Measurements from ENCODE around the gene CACNA1G.
A peak's percentile ranks its signal among the peaks of the same experiment; 100 is the strongest.

CACNA1G gene

DNA sequence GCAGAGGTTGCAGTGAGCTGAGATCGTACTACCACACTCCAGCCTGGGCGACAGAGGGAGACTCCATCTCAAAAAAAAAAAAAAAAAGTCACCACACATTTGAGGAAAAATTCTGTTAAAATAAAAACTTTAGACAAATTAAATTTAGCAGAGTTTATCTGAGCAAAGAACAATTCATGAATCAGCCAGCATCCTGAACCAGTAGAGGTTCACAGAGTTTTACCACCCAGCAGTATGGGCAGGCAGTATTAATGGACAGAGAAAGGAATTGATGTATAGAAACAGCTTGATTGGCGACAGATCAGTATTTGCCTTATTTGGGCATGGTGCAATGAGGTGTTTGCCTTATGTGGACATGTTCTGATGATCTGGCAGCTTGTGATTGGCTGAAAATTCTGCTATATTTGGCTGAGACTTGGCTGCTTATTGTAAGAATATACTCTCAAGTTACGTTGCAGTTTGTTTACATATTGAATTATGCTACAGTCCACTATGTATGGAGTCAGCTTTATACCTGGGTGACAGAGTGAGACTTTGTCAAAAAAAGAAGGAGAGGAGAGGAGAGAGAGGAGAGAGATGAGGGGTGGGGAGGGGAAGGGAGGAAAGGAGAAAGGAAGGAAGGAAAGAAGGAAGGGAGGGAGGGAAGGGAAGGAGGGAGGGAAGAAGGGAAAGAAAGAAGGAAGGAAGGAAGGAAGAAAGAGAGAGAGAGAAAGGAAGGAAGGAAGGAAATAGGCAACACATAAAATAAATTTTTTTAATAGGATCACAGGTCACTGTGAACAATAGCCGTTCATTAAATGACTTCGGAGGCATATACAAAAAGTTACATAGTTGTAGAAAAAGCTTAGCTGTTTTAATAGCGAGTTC, 88.8 kb downstream of the CACNA1G start:
- no peak for DNase-seq (ENCODE audit: low spot score)
- peaks cover 0 to 8% (median 0%) of the 10 kb centered on the region in 3 experiments for H3K27me3 ChIP-seq (ENCODE audit: control insufficient read depth in 3 of 3, insufficient read depth in 3 of 3, low read depth in 1 of 3, low read length in 3 of 3)
- no peak overlapping the region for H3K18ac ChIP-seq (ENCODE audit: low read length)
- no peak overlapping the region for H4K91ac ChIP-seq (ENCODE audit: low read depth, low read length, poor library complexity)
- no peak overlapping the region for H3K4ac ChIP-seq (ENCODE audit: low read length)
- H3K79me1 ChIP-seq (ENCODE audit: low read depth, low read length) = no peaks in the 10 kb centered on the region
- H3K9me3 ChIP-seq (replicated peaks in 1 of 2; ENCODE audit: control insufficient read depth in 2 of 2, insufficient read depth in 1 of 2, low read depth in 1 of 2, low read length in 2 of 2) = peaks cover 0 to 2% of the 10 kb centered on the region in 2 donors
- no peaks in the 10 kb centered on the region for H3K4me1 ChIP-seq (ENCODE audit: control insufficient read depth in 2 of 2, insufficient read depth in 1 of 2, low read depth in 1 of 2, low read length in 2 of 2)
- H4K8ac ChIP-seq (ENCODE audit: low read depth, low read length) = no peak overlapping the region
- H2AFZ ChIP-seq (ENCODE audit: low read length) = no peak overlapping the region
- H3K27ac ChIP-seq (replicated peaks; ENCODE audit: low read length) = no peak overlapping the region
- H2BK120ac ChIP-seq (ENCODE audit: low read depth, low read length) = no peak overlapping the region
- no peak overlapping the region for H2AK5ac ChIP-seq (ENCODE audit: low read depth, low read length)
- no peak overlapping the region for H3K14ac ChIP-seq (ENCODE audit: low read length)
- no peak overlapping the region for H3K4me3 ChIP-seq (ENCODE audit: low read length in 2 of 2)
- H2BK5ac ChIP-seq (ENCODE audit: low read length) = no peak overlapping the region
- WGBS, 2 donors (ENCODE audit: extremely low coverage in 2 of 2, insufficient read length in 2 of 2, insufficient replicate concordance in 1 of 2) = no CpG with 5 or more reads among the region's 7 CpGs
- no peaks in the 10 kb centered on the region for H3K36me3 ChIP-seq (replicated peaks in 1 of 2; ENCODE audit: control insufficient read depth in 2 of 2, insufficient read depth in 2 of 2, low read length in 2 of 2)
- H3K23ac ChIP-seq (ENCODE audit: low read depth, low read length, poor library complexity) = no peak overlapping the region
- no peak overlapping the region for H3K4me2 ChIP-seq (ENCODE audit: insufficient read depth, low read length, poor library complexity, severe bottlenecking)
- no peak overlapping the region for H3K9ac ChIP-seq (ENCODE audit: low read depth, low read length, poor library complexity)
- H2BK15ac ChIP-seq (ENCODE audit: low read length) = no peak overlapping the region
- H2BK12ac ChIP-seq (ENCODE audit: low read length) = no peak overlapping the region

DNA sequence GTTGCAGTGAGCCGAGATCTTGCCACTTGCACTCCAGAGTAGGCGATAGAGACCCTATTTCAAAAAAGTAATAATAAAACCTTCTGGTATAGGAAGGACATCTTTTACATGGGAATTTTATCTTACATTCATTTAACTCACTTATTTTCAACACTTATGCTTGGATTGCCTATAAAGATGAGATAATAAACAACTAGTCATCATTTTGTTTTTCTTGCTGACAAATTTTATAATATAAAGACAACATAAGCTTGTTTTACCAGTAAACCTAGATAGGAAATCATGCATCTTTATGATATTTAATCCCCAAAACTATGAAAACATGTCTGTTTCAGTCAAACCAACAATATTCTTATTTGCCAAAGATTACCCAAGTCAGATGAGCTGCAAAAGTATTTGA, 91.1 kb downstream of the CACNA1G start:
- Histone ChIP-seq H3K4ac (ENCODE audit: low read length) (no peak overlapping the region), H3K27me3 (ENCODE audit: control insufficient read depth in 3 of 3, insufficient read depth in 3 of 3, low read depth in 1 of 3, low read length in 3 of 3) (peaks cover 0 to 5% (median 0%) of the 10 kb centered on the region in 3 experiments), H3K9me3 (replicated peaks in 1 of 2; ENCODE audit: control insufficient read depth in 2 of 2, insufficient read depth in 1 of 2, low read depth in 1 of 2, low read length in 2 of 2) (peaks cover 0 to 2% of the 10 kb centered on the region in 2 donors), H2BK120ac (ENCODE audit: low read depth, low read length) (no peak overlapping the region), H3K9ac (ENCODE audit: low read depth, low read length, poor library complexity) (no peak overlapping the region), H3K14ac (ENCODE audit: low read length) (no peak overlapping the region), H3K79me1 (ENCODE audit: low read depth, low read length) (no peaks in the 10 kb centered on the region), H2AFZ (ENCODE audit: low read length) (no peak overlapping the region), H2BK5ac (ENCODE audit: low read length) (no peak overlapping the region), H3K4me3 (ENCODE audit: low read length in 2 of 2) (no peak overlapping the region), H3K27ac (replicated peaks; ENCODE audit: low read length) (no peak overlapping the region), H3K18ac (ENCODE audit: low read length) (no peak overlapping the region), H2BK15ac (ENCODE audit: low read length) (no peak overlapping the region), H3K36me3 (replicated peaks in 1 of 2; ENCODE audit: control insufficient read depth in 2 of 2, insufficient read depth in 2 of 2, low read length in 2 of 2) (no peaks in the 10 kb centered on the region), H4K8ac (ENCODE audit: low read depth, low read length) (no peak overlapping the region), H2BK12ac (ENCODE audit: low read length) (no peak overlapping the region), H3K23ac (ENCODE audit: low read depth, low read length, poor library complexity) (no peak overlapping the region), H3K4me1 (ENCODE audit: control insufficient read depth in 2 of 2, insufficient read depth in 1 of 2, low read depth in 1 of 2, low read length in 2 of 2) (no peaks in the 10 kb centered on the region), H3K4me2 (ENCODE audit: insufficient read depth, low read length, poor library complexity, severe bottlenecking) (no peak overlapping the region), H2AK5ac (ENCODE audit: low read depth, low read length) (no peak overlapping the region), H4K91ac (ENCODE audit: low read depth, low read length, poor library complexity) (no peak overlapping the region)
- no peak for DNase-seq (ENCODE audit: low spot score)
- no CpG with 5 or more reads among the region's 2 CpGs for WGBS, 2 donors (ENCODE audit: extremely low coverage in 2 of 2, insufficient read length in 2 of 2, insufficient replicate concordance in 1 of 2)

DNA sequence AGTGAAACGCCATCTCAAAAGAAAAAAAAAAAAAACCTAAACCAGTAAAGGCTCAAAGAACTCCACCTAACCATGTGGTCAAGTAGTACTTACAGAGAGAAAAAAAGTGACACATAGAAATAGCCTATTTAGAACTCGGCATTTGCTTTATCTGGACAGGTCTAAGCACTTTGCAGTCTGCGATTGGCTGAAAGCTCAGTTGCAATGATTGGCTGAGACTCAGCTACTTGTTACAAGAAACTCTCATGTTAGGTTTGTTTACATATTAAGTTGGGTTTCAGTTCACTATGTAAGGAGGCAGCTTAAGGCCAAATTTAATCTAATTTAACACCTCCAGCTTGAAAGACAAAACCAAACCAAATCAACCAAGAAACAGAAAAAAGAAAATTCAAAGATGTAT, 93.2 kb downstream of the CACNA1G start:
- no peak overlapping the region for H2AK5ac ChIP-seq (ENCODE audit: low read depth, low read length)
- H2AFZ ChIP-seq (ENCODE audit: low read length) = no peak overlapping the region
- no peak overlapping the region for H2BK15ac ChIP-seq (ENCODE audit: low read length)
- H2BK5ac ChIP-seq (ENCODE audit: low read length) = no peak overlapping the region
- DNase-seq (ENCODE audit: low spot score) = no peak
- H3K18ac ChIP-seq (ENCODE audit: low read length) = no peak overlapping the region
- no peak overlapping the region for H3K4me3 ChIP-seq (ENCODE audit: low read length in 2 of 2)
- H3K9ac ChIP-seq (ENCODE audit: low read depth, low read length, poor library complexity) = no peak overlapping the region
- H3K36me3 ChIP-seq (replicated peaks in 1 of 2; ENCODE audit: control insufficient read depth in 2 of 2, insufficient read depth in 2 of 2, low read length in 2 of 2) = no peaks in the 10 kb centered on the region
- H3K14ac ChIP-seq (ENCODE audit: low read length) = no peak overlapping the region
- H3K27ac ChIP-seq (replicated peaks; ENCODE audit: low read length) = no peak overlapping the region
- no peak overlapping the region for H2BK12ac ChIP-seq (ENCODE audit: low read length)
- H3K4ac ChIP-seq (ENCODE audit: low read length) = no peak overlapping the region
- no peaks in the 10 kb centered on the region for H3K4me1 ChIP-seq (ENCODE audit: control insufficient read depth in 2 of 2, insufficient read depth in 1 of 2, low read depth in 1 of 2, low read length in 2 of 2)
- no peak overlapping the region for H4K8ac ChIP-seq (ENCODE audit: low read depth, low read length)
- H3K23ac ChIP-seq (ENCODE audit: low read depth, low read length, poor library complexity) = no peak overlapping the region
- peaks cover 0 to 2% of the 10 kb centered on the region in 2 donors for H3K9me3 ChIP-seq (replicated peaks in 1 of 2; ENCODE audit: control insufficient read depth in 2 of 2, insufficient read depth in 1 of 2, low read depth in 1 of 2, low read length in 2 of 2)
- H3K4me2 ChIP-seq (ENCODE audit: insufficient read depth, low read length, poor library complexity, severe bottlenecking) = no peak overlapping the region
- H3K79me1 ChIP-seq (ENCODE audit: low read depth, low read length) = no peaks in the 10 kb centered on the region
- peaks cover 0 to 17% (median 0%) of the 10 kb centered on the region in 3 experiments for H3K27me3 ChIP-seq (ENCODE audit: control insufficient read depth in 3 of 3, insufficient read depth in 3 of 3, low read depth in 1 of 3, low read length in 3 of 3)
- WGBS, 2 donors (ENCODE audit: extremely low coverage in 2 of 2, insufficient read length in 2 of 2, insufficient replicate concordance in 1 of 2) = no CpG with 5 or more reads among the region's 3 CpGs
- H2BK120ac ChIP-seq (ENCODE audit: low read depth, low read length) = no peak overlapping the region
- H4K91ac ChIP-seq (ENCODE audit: low read depth, low read length, poor library complexity) = no peak overlapping the region

GRCh38 chr17:50656509-50656908, 96.0 kb downstream of the CACNA1G start:
- Histone ChIP-seq H3K4me2 (ENCODE audit: insufficient read depth, low read length, poor library complexity, severe bottlenecking) (no peak overlapping the region), H3K4ac (ENCODE audit: low read length) (no peak overlapping the region), H3K14ac (ENCODE audit: low read length) (no peak overlapping the region), H2BK12ac (ENCODE audit: low read length) (no peak overlapping the region), H2BK120ac (ENCODE audit: low read depth, low read length) (no peak overlapping the region), H3K9ac (ENCODE audit: low read depth, low read length, poor library complexity) (no peak overlapping the region), H3K23ac (ENCODE audit: low read depth, low read length, poor library complexity) (no peak overlapping the region), H2BK15ac (ENCODE audit: low read length) (no peak overlapping the region), H4K8ac (ENCODE audit: low read depth, low read length) (no peak overlapping the region), H2AFZ (ENCODE audit: low read length) (no peak overlapping the region), H3K4me3 (ENCODE audit: low read length in 2 of 2) (no peak overlapping the region), H3K79me1 (ENCODE audit: low read depth, low read length) (no peaks in the 10 kb centered on the region), H4K91ac (ENCODE audit: low read depth, low read length, poor library complexity) (no peak overlapping the region), H3K18ac (ENCODE audit: low read length) (no peak overlapping the region), H3K4me1 (ENCODE audit: control insufficient read depth in 2 of 2, insufficient read depth in 1 of 2, low read depth in 1 of 2, low read length in 2 of 2) (peaks cover 3 to 4% of the 10 kb centered on the region in 2 donors), H3K27ac (replicated peaks; ENCODE audit: low read length) (no peak overlapping the region), H3K36me3 (replicated peaks in 1 of 2; ENCODE audit: control insufficient read depth in 2 of 2, insufficient read depth in 2 of 2, low read length in 2 of 2) (no peaks in the 10 kb centered on the region), H2BK5ac (ENCODE audit: low read length) (no peak overlapping the region), H3K27me3 (ENCODE audit: control insufficient read depth in 3 of 3, insufficient read depth in 3 of 3, low read depth in 1 of 3, low read length in 3 of 3) (peaks cover 0 to 17% (median 0%) of the 10 kb centered on the region in 3 experiments), H3K9me3 (replicated peaks in 1 of 2; ENCODE audit: control insufficient read depth in 2 of 2, insufficient read depth in 1 of 2, low read depth in 1 of 2, low read length in 2 of 2) (peaks cover 0 to 2% of the 10 kb centered on the region in 2 donors), H2AK5ac (ENCODE audit: low read depth, low read length) (peak overlapping the region; percentile 56)
- no peak for DNase-seq (ENCODE audit: low spot score)
- no CpG with 5 or more reads among the region's 5 CpGs for WGBS, 2 donors (ENCODE audit: extremely low coverage in 2 of 2, insufficient read length in 2 of 2, insufficient replicate concordance in 1 of 2)

Data from neuronal stem cell (in vitro differentiated cells).